Stomach (tissue), 9 donors: ENCODE measurements around the gene C7orf33. TPM values are rescaled to one million over a fixed set of nuclear protein-coding genes. Genes with fewer than 3 reads are reported as not detected.

Experiments used
- DNase-seq, 2 donors: peaks; one replicate each; pipeline versions ENCODE4 v3.0.0 to v3.0.0-alpha.2; 2013 to 2019
- H3K27ac ChIP-seq, 5 donors: fragments of 200-600 bp in 4 of 5; sonication (generic) in 4 of 5; one replicate each; pipeline ENCODE4 v1.5.1; 2013 to 2019; ENCODE audit warnings: mild to moderate bottlenecking in 1 of 5, moderate library complexity in 1 of 5
- H3K27me3 ChIP-seq, 3 donors: fragments of 200-600 bp; sonication (generic); one replicate each; pipeline ENCODE4 v1.5.1; 2017 to 2019; ENCODE audit warnings: mixed run types in 1 of 3
- H3K36me3 ChIP-seq, 4 donors: fragments of 200-600 bp; sonication (generic); 1 replicate in 3 of 4; 2 replicates in 1 of 4; pipeline ENCODE4 v1.5.1; 2016 to 2019
- H3K4me1 ChIP-seq, 4 donors: fragments of 200-600 bp; sonication (generic); one replicate each; pipeline ENCODE4 v1.5.1; 2016 to 2019
- H3K4me3 ChIP-seq, 4 donors: fragments of 200-600 bp; sonication (generic) in 3 of 4; one replicate each; pipeline ENCODE4 v1.5.1; 2016 to 2019; ENCODE audit warnings: mild to moderate bottlenecking in 1 of 4
- H3K9me3 ChIP-seq, 4 donors: fragments of 200-600 bp; sonication (generic); one replicate each; pipeline ENCODE4 v1.5.1; 2016 to 2019
- CTCF ChIP-seq, 7 experiments: fragments of 450-650 bp in 4 of 7; fragments of 200-600 bp in 3 of 7; sonication (generic) in 3 of 7; IDR thresholded peaks; one replicate each; pipeline ENCODE4 v1.5.1; 2016 to 2019; ENCODE audit warnings: antibody characterized with exemption in 7 of 7, control low read depth in 2 of 7, mild to moderate bottlenecking in 1 of 7
- EP300 ChIP-seq: sonication (generic); formaldehyde crosslinking; IDR thresholded peaks from one replicate; pipeline ENCODE4 v1.6.1; 2017; ENCODE audit warnings: antibody characterized with exemption
- POLR2A ChIP-seq, 4 donors: fragments of 450-650 bp; IDR thresholded peaks; one replicate each; pipeline ENCODE4 v1.6.1; 2016; ENCODE audit warnings: antibody characterized with exemption in 4 of 4, control low read depth in 2 of 4, mild to moderate bottlenecking in 1 of 4, moderate library complexity in 1 of 4
- POLR2AphosphoS5 ChIP-seq, 3 donors: sonication (generic); formaldehyde crosslinking; IDR thresholded peaks; one replicate each; pipeline ENCODE4 v1.6.1; 2016; ENCODE audit warnings: antibody characterized with exemption in 3 of 3
- WGBS, 5 donors: extraction: QIAGEN DNeasy Blood & Tissue Kit in 3 of 5; methylation state at CpG; one replicate each; pipeline versions ENCODE4 v1.1.5 to v1.1.7; 2013 to 2018; 5-methylcytosine and 5-hydroxymethylcytosine counted together
- intact Hi-C: fragments of 100-400 bp; cut with DNase I; formaldehyde crosslinking; loops from one replicate; pipeline ENCODE4 v1.15.1; 2023; ENCODE audit warnings: low total_unique reads
- polyA plus RNA-seq, 3 donors: library from polyadenylated mRNA; stranded (reverse); fragments of 200-250 nt; gene quantifications; one replicate each; pipeline ENCODE4 v1.2.3, GENCODE V29; 2013
- total RNA-seq, 5 donors: library from RNA; depleted of rRNA; stranded (reverse); fragments of >200 nt; gene quantifications; one replicate each; pipeline versions ENCODE4 v1.1.0 to v1.2.3, GENCODE V29; 2014 to 2016
- donor health status: healthy with polysubstance abuse.
- donor health status: Bipolar disorder and iron deficiency.
- donor health status: healthy.

Gene C7orf33
- total and polyA plus RNA-seq, 8 donors: not detected

- no peak for DNase-seq
- Histone ChIP-seq H3K36me3 (no peaks in the 10 kb centered on the region), H3K4me1 (no peaks in the 10 kb centered on the region), H3K27me3 (no peaks in the 10 kb centered on the region), H3K27ac (no peak overlapping the region), H3K4me3 (no peak overlapping the region), H3K9me3 (peaks cover 0 to 4% (median 2%) of the 10 kb centered on the region in 4 donors)
- intact Hi-C loops: no loop called here
- WGBS, 5 donors: 74 to 88% (median 85%) methylated on average over 4 of the region's 4 CpGs
- TF ChIP-seq EP300 (no peak), POLR2AphosphoS5 (IDR thresholded peaks at IDR 0.05) (no peak), POLR2A (IDR thresholded peaks at IDR 0.05) (no peak), CTCF (IDR thresholded peaks at IDR 0.05) (no peak)
These were observed 44.6 kb upstream of the C7orf33 start for GRCh38 chr7:148545932-148546331.

- intact Hi-C loops: no loop called here
- Histone ChIP-seq H3K36me3 (no peaks in the 10 kb centered on the region), H3K4me3 (no peak overlapping the region), H3K27me3 (no peaks in the 10 kb centered on the region), H3K9me3 (peaks cover 0 to 4% (median 2%) of the 10 kb centered on the region in 4 donors), H3K27ac (no peak overlapping the region), H3K4me1 (no peaks in the 10 kb centered on the region)
- TF ChIP-seq EP300: no peak
- no peak for TF ChIP-seq POLR2A (IDR thresholded peaks at IDR 0.05)
- no peak for TF ChIP-seq CTCF (IDR thresholded peaks at IDR 0.05)
- TF ChIP-seq POLR2AphosphoS5 (IDR thresholded peaks at IDR 0.05): no peak
- WGBS, 5 donors: 83 to 94% (median 91%) methylated on average over 8 of the region's 8 CpGs
- DNase-seq: no peak
These were observed 43.7 kb upstream of the C7orf33 start for GRCh38 chr7:148546857-148547256.

- 70 to 78% (median 75%) methylated on average over 5 of the region's 5 CpGs for WGBS, 5 donors
- H3K9me3 ChIP-seq: peaks cover 0 to 4% (median 2%) of the 10 kb centered on the region in 4 donors
- H3K27ac ChIP-seq: no peak overlapping the region
- H3K36me3 ChIP-seq: no peaks in the 10 kb centered on the region
- no peaks in the 10 kb centered on the region for H3K4me1 ChIP-seq
- no peak for DNase-seq
- TF ChIP-seq EP300 (no peak), POLR2AphosphoS5 (IDR thresholded peaks at IDR 0.05) (no peak), CTCF (IDR thresholded peaks at IDR 0.05) (no peak), POLR2A (IDR thresholded peaks at IDR 0.05) (no peak)
- H3K27me3 ChIP-seq: no peaks in the 10 kb centered on the region
- H3K4me3 ChIP-seq: no peak overlapping the region
- intact Hi-C loops: no loop called here
These were observed 42.6 kb upstream of the C7orf33 start for GRCh38 chr7:148547951-148548350.

- Histone ChIP-seq H3K9me3 (peaks cover 0 to 4% (median 2%) of the 10 kb centered on the region in 4 donors), H3K4me1 (no peaks in the 10 kb centered on the region), H3K27me3 (peaks cover 0 to 5% (median 0%) of the 10 kb centered on the region in 3 donors), H3K27ac (no peak overlapping the region), H3K36me3 (no peaks in the 10 kb centered on the region), H3K4me3 (no peak overlapping the region)
- TF ChIP-seq EP300: no peak
- no peak for TF ChIP-seq CTCF (IDR thresholded peaks at IDR 0.05)
- TF ChIP-seq POLR2A (IDR thresholded peaks at IDR 0.05): no peak
- no peak for TF ChIP-seq POLR2AphosphoS5 (IDR thresholded peaks at IDR 0.05)
- 96 to 100% (median 97%) methylated on average over 3 of the region's 3 CpGs for WGBS, 5 donors
- intact Hi-C loops: no loop called here
- DNase-seq: no peak
These were observed 36.6 kb upstream of the C7orf33 start for GRCh38 chr7:148553979-148554378.
